Stimulated activated CD8-positive, alpha-beta memory T cell treated with anti-CD3 and anti-CD28 coated beads, Interleukin-7, amount 100 ng/mL, for 4 hours (primary cell): Measurements from ENCODE around the gene STXBP5L.
"Not testable (repeated sequence)": the region's sequence is repeated elsewhere in the genome, so short reads cannot be mapped to it uniquely, and the experiment has no call there.

ENCODE experiments used
- DNase-seq, 2 donors: peaks; one replicate each; pipeline ENCODE4 v3.0.0-alpha.2; 2020; ENCODE audit warnings: low read depth in 2 of 2

STXBP5L gene

DNA sequence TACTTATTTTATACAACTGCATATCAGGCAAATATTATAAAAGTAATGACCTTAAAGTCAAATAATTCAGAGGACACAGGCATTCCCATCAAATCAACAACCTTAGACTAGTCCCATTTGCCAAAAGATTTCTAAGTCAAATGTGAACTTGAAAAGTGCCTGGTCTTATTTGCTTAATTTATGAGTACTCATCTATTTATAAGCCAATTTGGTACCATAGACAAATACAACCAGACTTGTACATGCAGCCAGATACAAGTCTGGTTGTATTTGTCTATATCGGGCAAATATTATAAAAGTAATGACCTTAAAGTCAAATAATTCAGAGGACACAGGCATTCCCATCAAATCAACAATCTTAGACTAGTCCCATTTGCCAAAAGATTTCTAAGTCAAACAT is 322.2 kb downstream of the STXBP5L start:
- not testable (repeated sequence) for DNase-seq

DNA sequence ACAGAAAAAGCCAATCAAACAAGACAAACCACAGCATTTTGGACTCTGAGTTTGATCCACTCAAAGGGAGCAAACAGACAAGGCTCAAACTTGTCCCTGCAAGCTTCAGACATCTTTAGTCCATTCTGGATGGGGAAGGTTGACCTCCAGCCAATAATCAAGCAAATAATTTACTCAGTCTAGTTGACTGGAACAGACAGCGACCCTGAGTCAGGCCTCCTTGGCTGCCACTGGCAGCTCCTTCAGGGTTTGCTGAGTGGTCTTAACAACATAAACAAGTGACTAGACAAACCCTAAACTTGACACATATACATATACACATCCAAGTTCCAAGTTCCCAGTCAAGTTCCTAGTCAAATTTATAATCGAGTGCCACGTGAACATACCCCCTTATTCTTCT is 323.9 kb downstream of the STXBP5L start:
- no peak for DNase-seq

DNA sequence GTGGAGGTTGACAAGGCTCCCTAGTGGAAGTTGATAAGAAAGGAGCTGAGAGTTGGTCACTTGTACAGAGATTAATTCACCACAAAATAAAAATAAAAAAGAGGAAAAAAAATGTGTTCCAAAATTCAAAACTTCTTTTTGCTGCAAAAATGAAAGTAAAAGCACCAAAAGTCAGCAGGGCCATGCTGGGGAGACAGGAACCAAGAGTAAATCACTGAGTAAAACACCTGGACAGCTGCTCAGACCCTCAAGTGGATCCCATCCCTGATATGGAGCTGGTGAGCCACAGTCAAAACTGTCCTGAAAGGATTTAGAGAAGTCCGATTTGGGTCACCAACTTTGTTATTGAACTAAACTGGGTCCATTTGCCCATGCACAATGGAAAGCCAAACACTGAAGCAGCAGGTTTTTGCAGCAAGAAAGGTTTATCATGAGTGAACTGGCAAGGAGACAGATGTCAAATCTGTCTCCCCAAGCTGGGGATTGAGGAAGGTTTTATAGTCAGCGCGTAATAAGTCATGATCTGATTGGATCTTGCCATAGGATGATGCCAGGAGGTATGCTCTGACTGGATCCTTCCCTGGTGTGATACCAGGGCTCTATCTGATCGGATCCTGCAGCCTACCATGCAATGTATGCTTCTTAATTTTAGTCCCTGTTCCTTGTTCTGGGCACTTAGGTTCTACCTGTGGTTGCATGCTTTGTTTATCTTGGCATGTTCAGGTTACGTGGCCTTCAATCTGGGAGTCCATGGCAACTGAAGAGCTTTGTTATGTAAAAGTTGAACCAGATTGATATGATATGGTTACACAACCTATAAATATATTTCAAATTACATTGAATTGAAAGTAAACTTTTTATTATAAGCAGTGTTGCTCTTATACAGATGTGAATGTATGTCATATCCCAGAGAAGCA is 324.6 kb downstream of the STXBP5L start:
- DNase-seq, result no peak

DNA sequence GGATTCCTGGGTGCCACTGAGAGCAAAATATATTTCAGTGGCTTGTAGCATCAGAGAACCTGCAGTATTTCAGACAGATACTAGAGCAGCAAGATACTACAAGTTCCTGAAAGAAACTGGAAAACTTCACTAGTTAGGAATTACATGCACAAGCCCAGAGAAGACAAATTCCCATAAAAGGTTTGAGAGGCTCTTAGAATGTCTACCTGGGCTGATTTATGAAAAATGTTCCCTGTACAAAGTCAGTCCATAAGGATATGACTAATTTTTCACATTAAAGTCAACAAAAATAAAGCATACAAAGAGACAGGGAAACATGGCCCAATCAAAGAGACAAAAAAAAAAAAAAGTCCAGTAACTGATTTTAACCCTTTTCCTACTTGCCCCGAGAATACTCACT is 335.2 kb downstream of the STXBP5L start:
- DNase-seq, result no peak

DNA sequence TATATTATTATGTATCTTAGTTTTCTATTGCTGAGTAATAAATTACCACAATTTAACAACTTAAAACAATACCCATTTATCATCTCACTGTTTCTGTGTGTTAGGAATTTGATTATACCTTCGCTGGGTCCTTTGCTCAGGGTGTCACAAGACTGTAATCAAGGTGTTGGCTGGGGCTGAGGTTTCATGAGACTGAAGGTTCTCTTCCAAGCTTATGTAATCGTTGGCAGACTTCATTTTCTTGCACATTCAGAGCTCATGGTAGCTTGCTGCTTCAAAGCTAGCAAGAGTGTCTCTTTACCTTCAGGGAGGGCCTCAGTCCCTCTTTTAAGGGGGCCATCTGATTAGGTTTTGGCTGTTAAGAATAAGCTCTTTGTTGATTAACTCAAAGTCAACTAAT is 344.7 kb downstream of the STXBP5L start:
- no peak for DNase-seq

DNA sequence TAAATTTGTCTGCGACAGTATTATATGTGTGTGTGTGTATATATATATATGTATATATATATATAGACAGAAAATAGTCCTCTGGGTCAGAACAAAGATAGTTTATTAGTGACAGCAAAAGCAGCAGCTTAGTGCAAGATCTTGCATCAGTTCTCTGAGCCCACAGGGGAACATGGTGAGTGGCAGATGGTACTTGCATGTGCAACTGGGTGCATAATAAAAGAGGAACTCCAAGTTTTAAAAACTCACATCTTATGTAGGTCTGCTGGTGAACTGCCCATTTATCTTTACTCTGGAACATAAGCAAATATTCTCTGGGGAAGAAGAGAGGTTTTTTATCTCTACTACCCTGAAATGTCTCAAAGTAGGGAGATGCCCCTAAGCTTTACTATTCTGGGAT is 361.4 kb downstream of the STXBP5L start:
- DNase-seq, result no peak

DNA sequence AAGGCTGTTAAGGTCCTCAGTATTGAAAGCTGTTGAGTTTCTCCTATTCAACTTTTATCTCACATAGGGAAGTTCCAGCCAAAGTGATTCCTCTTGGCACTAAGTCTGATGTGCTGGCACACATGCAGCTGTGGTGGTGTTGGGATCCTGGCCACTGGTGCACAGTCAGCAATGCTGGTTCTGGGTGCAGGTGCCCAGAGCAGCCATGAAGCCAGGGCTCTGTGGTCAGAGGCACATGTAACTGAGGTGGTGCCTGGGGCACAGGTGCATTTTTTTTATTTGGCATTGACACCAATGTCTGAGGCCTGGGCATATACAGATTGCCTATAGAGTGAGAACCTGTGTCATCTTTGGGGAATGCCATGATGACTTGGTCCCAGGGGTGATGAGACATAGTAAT is 366.4 kb downstream of the STXBP5L start:
- DNase-seq, result no peak

DNA sequence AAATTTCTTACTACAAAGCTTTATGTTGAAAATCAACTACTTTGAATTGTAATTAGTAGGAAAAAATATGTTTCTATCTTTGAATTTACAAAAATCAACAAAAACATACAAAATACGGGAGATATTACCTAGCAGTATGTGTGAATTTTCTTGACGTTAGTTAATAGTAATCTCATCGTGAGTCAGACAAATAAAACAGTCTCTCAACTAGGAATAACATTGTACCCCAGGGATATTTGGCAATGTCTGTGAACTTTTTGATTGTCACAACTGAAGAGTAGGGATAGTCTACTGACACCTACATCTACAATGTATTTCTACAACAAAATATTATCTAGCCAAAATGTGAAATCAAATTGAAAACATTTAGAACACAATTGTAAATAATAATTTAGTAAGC is 387.4 kb downstream of the STXBP5L start:
- no peak for DNase-seq

DNA sequence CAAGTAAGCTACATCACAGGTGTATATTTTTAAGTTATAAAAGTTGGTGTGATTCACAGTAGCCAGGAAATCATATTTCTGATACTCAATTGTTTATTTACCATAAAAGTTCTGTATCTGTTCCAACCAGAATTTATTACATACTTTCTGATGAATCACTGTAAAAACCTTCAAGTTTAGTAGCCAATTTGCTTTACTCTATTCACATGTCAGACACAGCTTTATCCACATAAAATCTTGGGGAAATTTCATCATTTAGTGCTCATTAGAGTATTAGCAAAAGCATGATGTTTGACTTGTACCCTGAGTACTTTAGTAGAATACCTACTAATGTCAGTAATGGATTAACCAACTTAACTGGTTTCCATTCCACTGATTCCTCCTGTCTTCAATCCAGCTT is 388.0 kb downstream of the STXBP5L start:
- no peak for DNase-seq

DNA sequence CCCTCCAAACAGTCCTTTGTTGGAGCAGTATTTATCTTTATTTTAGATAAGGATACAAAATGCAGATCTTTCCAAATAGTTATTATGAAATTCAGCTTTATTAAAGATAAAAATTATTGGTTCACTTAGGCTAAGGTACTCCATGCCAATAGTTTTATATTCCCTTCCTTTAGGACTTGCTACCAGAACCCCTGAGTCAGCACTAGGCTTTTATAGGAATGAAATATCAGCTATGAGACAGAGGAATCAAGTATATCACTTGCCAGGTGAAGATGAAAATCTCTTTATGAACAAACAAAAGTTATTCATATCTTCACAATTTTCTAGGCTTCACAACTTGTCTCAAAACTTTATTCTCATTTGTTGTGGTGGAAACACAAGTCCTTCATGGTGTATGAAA is 416.3 kb downstream of the STXBP5L start:
- no peak for DNase-seq

DNA sequence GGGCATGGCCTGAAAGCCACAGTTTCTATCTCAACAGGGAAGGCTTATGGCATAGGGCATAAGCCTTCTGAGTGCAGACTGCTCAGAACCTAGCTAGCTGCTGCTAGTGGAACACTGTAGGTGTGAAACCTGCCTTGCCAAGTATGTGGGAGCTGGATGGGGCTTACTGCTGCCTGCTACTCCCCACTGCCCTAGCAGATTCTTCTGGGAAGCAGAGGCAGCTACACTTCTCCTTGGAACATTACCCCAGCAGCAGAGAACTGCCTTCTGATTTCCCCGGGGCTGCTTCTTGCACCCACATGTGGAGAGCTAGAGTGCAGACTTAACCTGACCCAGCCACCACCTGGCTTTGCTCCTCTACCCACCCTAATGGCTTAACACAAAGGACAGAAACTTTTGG is 422.1 kb downstream of the STXBP5L start:
- no peak for DNase-seq

DNA sequence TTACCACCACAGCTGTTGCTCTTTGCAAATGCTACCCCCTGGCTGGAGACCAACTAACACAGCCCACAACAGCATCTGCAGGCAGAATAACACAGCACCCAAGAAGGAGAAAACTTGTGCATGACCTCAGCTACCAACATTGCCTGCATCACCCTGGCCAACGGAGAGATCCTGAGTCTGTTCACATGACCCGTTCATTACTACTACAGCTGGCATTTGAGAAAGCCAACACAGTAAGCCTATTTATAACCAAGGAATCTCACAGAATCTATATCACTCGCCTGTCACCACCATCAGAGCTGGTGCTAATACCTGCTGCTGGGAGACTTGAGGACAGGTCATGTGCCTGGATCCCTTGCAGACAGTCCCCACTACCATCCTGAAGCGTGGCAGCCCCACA is 422.6 kb downstream of the STXBP5L start:
- no peak for DNase-seq

DNA sequence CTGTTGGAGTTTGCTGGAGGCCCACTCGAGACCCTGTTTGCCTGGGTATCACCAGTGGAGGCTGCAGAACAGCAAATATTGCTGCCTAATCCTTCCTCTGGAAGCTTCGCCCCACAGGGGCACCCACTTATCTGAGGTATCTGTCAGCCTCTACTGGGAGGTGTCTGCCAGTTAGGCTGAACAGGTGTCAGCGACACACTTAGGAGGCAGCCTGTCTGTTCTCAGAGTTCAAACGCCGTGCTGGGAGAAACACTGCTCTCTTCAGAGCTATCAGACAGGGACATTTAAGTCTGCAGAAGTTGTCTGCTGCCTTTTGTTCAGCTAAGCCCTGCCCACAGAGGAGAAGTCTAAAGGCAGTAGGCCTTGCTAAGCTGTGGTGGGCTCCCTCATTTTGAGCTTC is 448.0 kb downstream of the STXBP5L start:
- not testable (repeated sequence) for DNase-seq

DNA sequence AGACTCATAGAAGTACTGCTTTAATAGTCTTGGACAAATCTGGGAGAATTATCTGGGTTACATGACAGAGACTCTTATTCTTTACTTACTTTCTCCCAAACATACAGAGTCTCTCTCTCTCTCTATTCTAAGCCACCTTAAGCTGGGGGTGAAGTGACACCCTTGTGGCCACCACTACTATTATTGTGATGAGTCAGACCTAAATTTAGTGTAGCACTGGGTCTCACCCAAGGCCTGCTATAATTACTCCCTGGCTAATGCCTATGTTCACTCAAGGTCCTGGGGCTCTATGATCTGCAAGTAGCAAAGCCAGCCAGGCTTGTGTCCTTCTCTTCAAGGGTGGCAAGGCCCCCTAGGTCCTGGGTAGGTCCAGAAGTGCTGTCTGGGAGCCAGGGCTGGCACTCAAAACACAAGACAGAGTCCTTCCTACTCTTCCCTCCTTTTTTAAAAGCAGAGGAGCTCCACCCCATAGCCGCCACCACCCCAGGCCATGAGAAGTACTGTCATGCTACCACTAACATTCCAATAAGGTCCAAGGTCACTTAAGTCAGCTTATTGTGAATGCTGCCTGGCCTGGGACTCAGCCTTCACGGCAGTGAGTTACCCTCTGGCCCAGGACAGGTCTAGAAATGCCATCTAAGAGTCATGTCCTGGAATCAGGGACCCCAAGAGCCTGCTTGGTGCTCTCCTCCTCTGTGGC is 454.2 kb downstream of the STXBP5L start:
- no peak for DNase-seq

DNA sequence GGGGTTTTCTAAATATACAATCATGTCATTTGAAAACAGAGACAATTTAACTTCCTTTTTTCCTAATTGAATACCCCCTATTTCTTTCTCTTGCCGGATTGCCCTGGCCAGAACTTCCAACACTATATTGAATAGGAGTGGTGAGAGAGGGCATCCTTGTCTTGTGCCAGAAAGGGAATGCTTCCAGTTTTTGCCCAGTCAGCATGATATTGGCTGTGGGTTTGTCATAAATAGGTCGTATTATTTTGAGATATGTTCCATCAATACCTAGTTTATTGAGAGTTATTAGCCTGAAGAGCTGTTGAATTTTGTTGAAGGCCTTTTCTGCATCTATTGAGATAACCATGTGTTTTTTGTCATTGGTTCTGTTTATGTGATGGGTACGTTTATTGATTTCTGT is 480.3 kb downstream of the STXBP5L start:
- DNase-seq, result not testable (repeated sequence)

DNA sequence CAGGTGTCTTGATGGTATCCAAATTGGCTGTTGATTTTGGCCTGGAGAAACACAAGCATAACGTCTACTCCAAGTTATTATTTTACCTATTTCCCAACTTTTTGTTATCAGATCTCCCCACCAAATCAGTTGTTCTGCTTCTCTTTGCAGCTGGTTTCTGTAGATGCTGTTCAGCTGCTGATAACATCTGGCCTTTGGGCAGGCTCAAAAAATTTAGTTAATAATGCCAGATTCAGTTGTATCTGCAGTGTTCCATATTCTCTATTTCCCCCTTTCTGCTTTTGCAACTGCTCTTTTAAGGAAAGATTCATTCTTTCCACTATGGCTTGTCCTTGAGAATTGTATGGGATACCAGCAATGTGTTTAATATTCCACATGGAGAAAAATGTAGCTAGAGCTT is 488.0 kb downstream of the STXBP5L start:
- DNase-seq, result not testable (repeated sequence)

DNA sequence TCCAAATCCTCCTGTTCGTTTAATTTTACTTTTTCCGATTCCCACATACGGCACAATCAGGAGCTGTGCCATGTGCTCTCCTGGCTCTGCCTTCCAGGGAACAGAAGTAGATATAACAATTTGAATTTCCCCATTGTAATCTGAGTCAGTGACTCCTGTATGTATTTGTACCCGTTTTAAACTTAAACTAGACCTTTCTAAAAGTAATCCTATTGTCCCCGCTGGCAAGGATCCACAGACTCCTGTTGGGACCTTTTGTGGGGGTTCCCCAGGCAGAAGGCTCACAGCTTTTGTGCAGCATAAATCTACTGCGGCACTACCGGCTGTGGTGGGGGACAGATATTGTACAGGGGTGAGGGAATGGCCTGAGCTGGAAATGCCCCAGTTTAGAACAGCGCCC is 490.0 kb downstream of the STXBP5L start:
- not testable (repeated sequence) for DNase-seq

DNA sequence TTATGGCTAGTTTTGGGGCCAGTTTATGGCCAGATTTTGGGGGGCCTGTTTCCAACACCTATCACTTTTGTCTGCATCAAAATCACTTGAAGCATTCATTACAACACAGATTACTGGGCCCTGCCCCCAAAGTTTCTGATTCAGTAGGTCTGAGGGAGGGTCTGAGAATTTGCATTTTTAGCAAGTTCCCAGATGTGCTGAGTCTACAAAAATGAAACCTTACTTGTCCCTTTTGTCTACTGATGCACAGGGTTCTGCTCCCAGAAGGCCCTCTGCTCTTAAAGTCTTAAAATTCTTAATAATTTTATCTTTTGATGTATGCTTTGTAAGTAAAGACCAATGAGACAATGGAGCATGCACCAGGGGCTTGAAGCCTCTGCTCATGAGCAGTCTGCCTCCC is 491.8 kb downstream of the STXBP5L start:
- DNase-seq, result no peak

DNA sequence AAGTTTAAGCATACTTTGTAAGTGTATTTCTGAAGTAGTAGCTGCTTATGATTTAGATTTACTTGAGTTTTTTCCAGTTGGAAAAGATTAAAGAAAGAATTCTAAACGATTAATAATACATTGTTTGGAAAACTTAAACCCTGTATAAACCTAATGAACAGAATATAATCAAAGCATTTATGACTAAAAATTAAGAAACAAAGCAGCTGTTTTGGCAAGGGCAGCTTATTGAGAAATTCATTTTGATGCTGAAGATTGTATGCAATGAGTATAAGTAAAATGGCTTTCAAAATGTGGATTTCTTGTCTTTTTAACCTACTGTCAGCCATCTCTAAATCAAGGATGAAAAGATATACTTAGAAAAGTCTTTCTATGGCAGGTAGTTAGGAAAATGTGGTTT is 497.6 kb downstream of the STXBP5L start:
- DNase-seq, result no peak

DNA sequence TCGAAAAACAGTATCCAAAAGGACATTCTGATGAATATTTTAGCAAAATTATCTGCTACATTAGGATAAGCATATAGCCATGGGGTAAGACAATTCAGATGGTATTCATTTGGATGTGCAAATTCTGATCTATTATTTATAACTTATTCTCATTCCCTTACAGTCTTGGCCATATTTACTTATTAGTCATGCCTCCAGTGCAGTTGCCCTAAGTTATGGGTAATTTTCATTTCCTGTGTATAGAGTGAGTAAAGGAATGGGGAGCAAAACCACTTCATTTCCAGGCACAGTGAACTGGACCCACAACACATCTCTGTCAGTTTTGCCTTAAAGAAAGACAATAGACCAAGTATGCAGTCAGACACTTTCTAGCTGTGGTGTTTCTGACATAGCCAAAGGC is 503.5 kb downstream of the STXBP5L start:
- no peak for DNase-seq

DNA sequence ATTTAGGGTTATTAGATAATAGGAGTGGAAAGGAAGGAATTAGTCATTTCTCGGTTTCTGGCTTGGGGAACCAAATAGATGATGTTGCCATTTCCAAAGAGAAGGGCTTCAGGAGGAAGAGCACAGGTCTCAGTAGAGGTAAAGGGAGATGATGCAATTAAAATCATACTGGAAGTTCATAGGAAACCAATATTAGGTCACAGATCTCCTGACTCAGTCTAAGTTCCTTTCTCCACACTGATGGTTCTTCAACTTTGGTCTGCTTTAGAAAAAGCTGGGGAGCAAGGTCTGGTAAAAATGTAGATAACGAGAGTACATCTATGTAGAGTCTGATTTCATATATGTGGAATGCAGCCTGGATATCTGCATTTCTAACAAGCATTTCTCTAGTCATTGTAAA is 506.9 kb downstream of the STXBP5L start:
- no peak for DNase-seq

DNA sequence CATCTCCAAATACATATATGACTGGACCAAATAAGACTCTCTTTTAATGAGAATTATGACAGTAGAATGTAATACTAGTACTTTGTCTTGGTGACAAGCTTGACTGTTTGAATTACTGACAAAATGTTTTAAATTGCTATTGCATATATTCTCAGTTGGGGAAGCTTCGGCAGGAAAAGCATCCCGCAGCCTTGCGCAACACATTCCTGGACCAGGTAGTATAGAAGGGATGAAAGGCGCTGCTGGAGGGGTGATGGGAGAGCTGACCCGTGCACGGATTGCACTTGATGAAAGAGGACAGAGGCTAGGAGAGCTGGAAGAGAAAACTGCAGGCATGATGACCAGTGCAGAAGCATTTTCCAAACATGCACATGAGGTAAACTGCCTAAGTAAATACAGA is 510.2 kb downstream of the STXBP5L start:
- no peak for DNase-seq

DNA sequence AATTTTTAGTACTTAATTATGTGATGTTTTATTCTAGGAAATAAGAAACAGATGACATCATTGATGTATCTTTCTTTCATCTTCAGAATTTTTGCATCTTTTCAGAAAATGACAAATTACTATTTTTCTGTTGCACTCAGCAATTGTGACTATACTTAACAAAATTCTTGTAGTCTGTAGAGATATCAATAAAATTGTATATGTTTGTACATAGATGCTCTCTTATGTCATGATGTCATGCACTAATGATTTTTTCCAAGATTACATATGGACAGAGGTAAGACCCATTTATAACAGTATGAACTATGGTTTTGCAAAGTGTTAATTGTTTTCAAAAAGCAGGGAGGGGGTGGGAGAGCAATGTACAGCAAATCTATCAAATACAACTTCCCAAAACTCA is 516.5 kb downstream of the STXBP5L start:
- no peak for DNase-seq
